SK-N-MC (cell line): ENCODE results near the gene CYB5R3.

Experiments
- DNase-seq: peaks from one replicate; pipeline ENCODE4 v3.0.0-alpha.2; 2011; ENCODE audit warnings: low read depth, low spot score
- H3K27ac ChIP-seq: fragments of 200-600 bp; sonication (generic); 2 replicates; pipeline ENCODE4 v1.5.1; 2016; ENCODE audit warnings: mixed run types
- H3K36me3 ChIP-seq: fragments of 200-600 bp; sonication (generic); 2 replicates; pipeline ENCODE4 v1.6.1; 2017; ENCODE audit warnings: antibody characterized with exemption, low read length, mixed read lengths; ENCODE audit not compliant: insufficient read depth
- H3K4me3 ChIP-seq: fragments of 200-600 bp; sonication (generic); 2 replicates; pipeline ENCODE4 v1.5.1; 2016
- H3K9ac ChIP-seq: fragments of 200-600 bp; sonication (generic); 2 replicates; pipeline ENCODE4 v1.8.0; 2017; ENCODE audit warnings: mixed run types, mixed read lengths; ENCODE audit not compliant: insufficient read length
- H3K9me3 ChIP-seq: fragments of 200-600 bp; sonication (generic); 2 replicates; pipeline ENCODE4 v1.6.1; 2017; ENCODE audit warnings: low read depth, mild to moderate bottlenecking, antibody characterized with exemption, low read length, moderate library complexity, mixed read lengths
- EZH2 ChIP-seq: fragments of 200-600 bp; sonication (generic); IDR thresholded peaks from one replicate; pipeline ENCODE4 v1.6.1; 2017; ENCODE audit warnings: antibody characterized with exemption
- FOXP2 ChIP-seq: optimal IDR thresholded peaks from 2 replicates; pipeline ENCODE3; 2011; ENCODE audit warnings: mild to moderate bottlenecking, moderate library complexity; ENCODE audit not compliant: insufficient read depth; ENCODE audit errors: extremely low read length, control extremely low read depth
- POLR2AphosphoS5 ChIP-seq: IDR thresholded peaks from 2 replicates; pipeline ENCODE4 v1.6.1; 2012; ENCODE audit warnings: mild to moderate bottlenecking, low read depth, low read length, borderline replicate concordance

CYB5R3 gene

GRCh38 chr22:42664976-42665831, 16.0 kb upstream of the CYB5R3 start:
- no peak for DNase-seq
- TF ChIP-seq FOXP2 (no peak), POLR2AphosphoS5 (no peak), EZH2 (no peak)
- no peak overlapping the region for H3K4me3 ChIP-seq
- H3K9ac ChIP-seq, result no peak overlapping the region
- H3K36me3 ChIP-seq, result no peaks in the 10 kb centered on the region
- H3K9me3 ChIP-seq, result no peaks in the 10 kb centered on the region
- no peak overlapping the region for H3K27ac ChIP-seq

DNA sequence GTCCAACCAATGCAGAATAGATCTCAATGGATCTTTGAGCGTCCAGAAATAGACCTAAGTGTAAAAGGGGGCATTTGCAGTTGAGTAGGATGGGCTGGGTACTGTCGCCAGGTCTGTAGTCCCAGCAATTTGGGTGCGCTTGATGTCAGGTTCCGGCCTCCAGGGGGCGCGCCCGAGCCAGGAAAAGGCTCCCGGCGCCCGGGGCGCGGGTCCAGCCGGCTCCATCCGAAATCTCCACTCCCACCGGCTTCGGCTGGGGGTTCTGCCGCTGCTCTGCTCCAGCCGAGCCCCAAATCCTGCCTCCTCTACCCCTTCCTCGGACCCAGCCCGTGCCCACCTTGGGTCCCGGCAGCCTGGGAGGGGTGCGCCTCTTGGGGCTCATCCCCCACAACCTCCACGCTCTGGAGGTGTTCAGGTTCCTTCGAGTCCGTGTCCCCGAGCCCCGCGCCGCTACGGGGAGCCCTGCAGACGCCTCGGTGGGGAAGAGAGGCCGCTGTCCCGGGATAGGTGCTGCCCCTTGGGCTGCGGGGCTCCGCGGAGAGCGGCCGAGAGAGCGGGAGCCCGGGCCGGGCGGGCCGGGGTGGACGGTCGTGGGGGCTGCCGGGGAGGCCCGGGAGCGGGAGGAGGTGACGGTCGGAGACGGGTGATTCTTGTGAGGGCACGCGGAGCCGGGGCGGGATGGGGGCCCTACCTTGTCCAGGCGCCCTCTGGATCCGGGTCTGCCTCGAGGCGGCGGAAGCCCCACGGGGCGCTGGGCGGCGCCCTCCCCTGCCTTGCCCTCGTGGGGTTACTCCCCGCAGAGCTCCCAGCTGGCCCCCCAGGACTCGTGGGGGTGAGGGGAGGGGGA, 13.0 kb upstream of the CYB5R3 start:
- Histone ChIP-seq H3K9ac (no peak overlapping the region), H3K36me3 (no peaks in the 10 kb centered on the region), H3K9me3 (no peaks in the 10 kb centered on the region), H3K4me3 (peak overlapping the region; percentile 70), H3K27ac (no peak overlapping the region)
- DNase-seq, result no peak
- TF ChIP-seq FOXP2 (no peak), EZH2 (no peak), POLR2AphosphoS5 (no peak)

DNA sequence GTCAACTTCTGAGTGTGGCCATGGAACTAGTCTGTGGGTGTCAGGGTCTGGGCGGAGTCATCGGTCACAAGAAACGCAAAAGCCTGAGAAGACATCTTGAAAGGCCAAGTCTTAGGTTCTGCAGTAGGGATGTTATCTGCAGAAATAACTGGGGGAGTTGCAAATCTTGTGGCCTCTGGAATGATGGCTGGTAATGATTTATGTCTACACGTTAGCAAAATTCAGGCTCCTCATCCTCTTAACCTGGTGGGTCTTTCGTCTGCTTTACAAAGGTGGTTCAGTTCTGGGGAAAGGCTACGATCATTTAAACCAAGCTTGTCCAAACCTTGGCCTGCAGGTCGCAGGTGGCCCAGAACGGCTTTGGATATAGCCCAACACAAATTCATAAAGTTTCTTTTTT, 7.4 kb upstream of the CYB5R3 start:
- Histone ChIP-seq H3K9me3 (no peaks in the 10 kb centered on the region), H3K27ac (no peak overlapping the region), H3K36me3 (no peaks in the 10 kb centered on the region), H3K9ac (no peak overlapping the region), H3K4me3 (no peak overlapping the region)
- no peak for DNase-seq
- no peak for TF ChIP-seq POLR2AphosphoS5
- no peak for TF ChIP-seq EZH2
- TF ChIP-seq FOXP2, result no peak

GRCh38 chr22:42655693-42656092, 6.5 kb upstream of the CYB5R3 start:
- TF ChIP-seq POLR2AphosphoS5 (no peak), EZH2 (no peak), FOXP2 (no peak)

DNA sequence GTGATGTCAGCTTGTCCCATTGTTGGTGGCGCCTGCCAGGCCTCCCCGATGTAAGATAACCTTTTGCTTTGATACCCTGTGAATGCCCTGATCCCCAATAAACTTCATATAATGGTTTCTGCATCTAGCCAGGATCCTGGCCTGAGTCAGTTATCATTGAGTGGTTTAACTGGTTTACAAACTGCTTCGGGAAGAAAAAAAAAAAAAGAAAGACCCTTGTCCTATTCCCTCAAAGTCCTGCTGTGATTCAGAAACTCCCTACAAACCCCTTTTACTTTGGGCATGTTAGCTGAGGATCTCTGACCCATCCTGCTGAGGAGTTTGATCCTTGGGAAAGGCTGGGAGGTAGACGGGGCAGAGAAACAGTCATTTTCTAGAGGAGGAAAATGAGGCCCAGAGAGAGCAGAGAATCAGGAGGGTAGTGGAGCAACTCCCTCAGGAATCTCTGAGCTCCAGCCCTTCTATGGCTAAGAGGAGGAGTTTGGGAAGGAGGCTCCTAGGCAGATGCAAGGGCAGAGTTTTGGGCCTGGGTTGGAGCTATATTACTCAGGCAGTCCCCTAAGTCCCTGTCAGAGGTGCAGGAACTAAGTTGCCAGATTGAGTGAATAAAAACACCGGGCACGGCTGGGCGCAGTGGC, 5.4 kb upstream of the CYB5R3 start:
- H3K36me3 ChIP-seq, result no peaks in the 10 kb centered on the region
- TF ChIP-seq FOXP2, result no peak
- TF ChIP-seq POLR2AphosphoS5, result no peak
- no peak for TF ChIP-seq EZH2
- no peak for DNase-seq
- H3K9me3 ChIP-seq, result no peaks in the 10 kb centered on the region
- H3K9ac ChIP-seq, result no peak overlapping the region
- no peak overlapping the region for H3K27ac ChIP-seq
- no peak overlapping the region for H3K4me3 ChIP-seq

More at GRCh38 chr22:42655693-42656092, 6.5 kb upstream of the CYB5R3 start:
- Histone ChIP-seq H3K9ac (no peak overlapping the region), H3K9me3 (no peaks in the 10 kb centered on the region), H3K36me3 (no peaks in the 10 kb centered on the region), H3K27ac (no peak overlapping the region), H3K4me3 (no peak overlapping the region)
- no peak for DNase-seq

GRCh38 chr22:42653999-42654398, 4.8 kb upstream of the CYB5R3 start:
- Histone ChIP-seq H3K36me3 (no peaks in the 10 kb centered on the region), H3K9me3 (no peaks in the 10 kb centered on the region), H3K27ac (no peak overlapping the region), H3K9ac (no peak overlapping the region), H3K4me3 (no peak overlapping the region)
- no peak for DNase-seq
- TF ChIP-seq EZH2 (no peak), POLR2AphosphoS5 (no peak), FOXP2 (no peak)

GRCh38 chr22:42651134-42651533, 1.9 kb upstream of the CYB5R3 start:
- DNase-seq, result no peak
- no peaks in the 10 kb centered on the region for H3K9me3 ChIP-seq
- no peaks in the 10 kb centered on the region for H3K36me3 ChIP-seq
- H3K27ac ChIP-seq, result no peak overlapping the region
- no peak overlapping the region for H3K4me3 ChIP-seq
- H3K9ac ChIP-seq, result no peak overlapping the region
- no peak for TF ChIP-seq EZH2
- TF ChIP-seq FOXP2, result no peak
- no peak for TF ChIP-seq POLR2AphosphoS5
